ENCODE results near the gene ABCA2.

DNA sequence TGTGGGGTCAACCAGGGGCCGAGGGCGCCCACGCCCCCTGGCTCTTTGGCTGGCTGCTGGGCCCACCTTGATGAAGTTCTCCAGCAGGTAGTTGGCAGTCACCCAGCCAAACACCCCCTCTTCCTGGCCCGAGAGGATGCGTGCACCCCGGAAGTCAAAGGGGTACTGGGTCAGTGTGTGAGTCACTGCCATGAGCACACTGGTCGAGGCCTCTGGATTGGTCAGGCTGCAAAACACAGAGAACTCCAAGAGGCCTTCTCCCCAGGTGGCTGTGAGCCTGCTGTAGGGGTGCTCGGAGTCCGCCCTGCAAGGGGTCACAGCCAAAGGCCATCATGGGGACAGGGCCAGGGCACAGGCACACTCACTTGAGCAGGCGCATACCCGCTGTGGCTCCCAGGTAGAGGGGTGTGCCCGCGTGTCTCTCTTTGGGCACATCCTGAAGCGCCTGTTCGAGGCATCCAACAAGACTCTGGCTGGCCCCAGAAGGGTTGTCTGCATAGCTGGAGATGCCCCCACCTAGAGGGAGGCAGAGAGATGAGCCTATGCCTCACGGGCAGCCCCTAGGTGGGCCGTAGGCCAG lies 23.2 kb upstream of the ABCA2 start:
- TF ChIP-seq POLR2A (IDR thresholded peaks at IDR 0.05) = no peak
- TF ChIP-seq, protein P1, sequence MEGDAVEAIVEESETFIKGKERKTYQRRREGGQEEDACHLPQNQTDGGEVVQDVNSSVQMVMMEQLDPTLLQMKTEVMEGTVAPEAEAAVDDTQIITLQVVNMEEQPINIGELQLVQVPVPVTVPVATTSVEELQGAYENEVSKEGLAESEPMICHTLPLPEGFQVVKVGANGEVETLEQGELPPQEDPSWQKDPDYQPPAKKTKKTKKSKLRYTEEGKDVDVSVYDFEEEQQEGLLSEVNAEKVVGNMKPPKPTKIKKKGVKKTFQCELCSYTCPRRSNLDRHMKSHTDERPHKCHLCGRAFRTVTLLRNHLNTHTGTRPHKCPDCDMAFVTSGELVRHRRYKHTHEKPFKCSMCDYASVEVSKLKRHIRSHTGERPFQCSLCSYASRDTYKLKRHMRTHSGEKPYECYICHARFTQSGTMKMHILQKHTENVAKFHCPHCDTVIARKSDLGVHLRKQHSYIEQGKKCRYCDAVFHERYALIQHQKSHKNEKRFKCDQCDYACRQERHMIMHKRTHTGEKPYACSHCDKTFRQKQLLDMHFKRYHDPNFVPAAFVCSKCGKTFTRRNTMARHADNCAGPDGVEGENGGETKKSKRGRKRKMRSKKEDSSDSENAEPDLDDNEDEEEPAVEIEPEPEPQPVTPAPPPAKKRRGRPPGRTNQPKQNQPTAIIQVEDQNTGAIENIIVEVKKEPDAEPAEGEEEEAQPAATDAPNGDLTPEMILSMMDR (IDR thresholded peaks at IDR 0.05) = no peak
- TF ChIP-seq POLR2AphosphoS5 (IDR thresholded peaks at IDR 0.05) = no peak

Data from breast epithelium (tissue), 3 donors.